ENCODE measurements around the gene TRPV6.

The TRPV6 gene

DNA sequence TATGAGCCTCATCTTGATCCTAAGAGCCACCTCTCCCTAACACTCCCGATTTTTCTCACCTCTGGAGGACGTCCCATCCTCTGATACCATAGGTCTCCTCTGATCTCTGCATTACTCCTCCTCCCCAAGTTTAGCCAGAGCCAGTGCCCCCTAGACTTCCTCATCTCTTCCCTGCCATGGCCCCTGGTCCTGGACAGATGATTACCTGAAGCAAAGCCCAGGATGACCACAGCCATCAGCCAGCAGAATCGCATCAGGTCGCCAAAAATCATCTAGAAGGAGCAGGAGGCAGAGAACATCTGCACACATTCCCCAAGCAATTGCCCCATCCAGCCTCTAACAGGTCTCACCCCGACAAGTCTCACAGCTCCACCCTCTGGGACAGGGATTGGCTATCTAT, 11.7 kb downstream of the TRPV6 start:
- H3K27ac ChIP-seq, result no peak overlapping the region
- TF ChIP-seq CTCF (IDR thresholded peaks at IDR 0.05) (no peak), ZFX (IDR thresholded peaks at IDR 0.05; ENCODE audit: borderline replicate concordance) (no peak)

GRCh38 chr7:142873281-142873784, 12.2 kb downstream of the TRPV6 start:
- TF ChIP-seq CTCF (IDR thresholded peaks at IDR 0.05) (peak; percentile 87), ZFX (IDR thresholded peaks at IDR 0.05; ENCODE audit: borderline replicate concordance) (no peak)

DNA sequence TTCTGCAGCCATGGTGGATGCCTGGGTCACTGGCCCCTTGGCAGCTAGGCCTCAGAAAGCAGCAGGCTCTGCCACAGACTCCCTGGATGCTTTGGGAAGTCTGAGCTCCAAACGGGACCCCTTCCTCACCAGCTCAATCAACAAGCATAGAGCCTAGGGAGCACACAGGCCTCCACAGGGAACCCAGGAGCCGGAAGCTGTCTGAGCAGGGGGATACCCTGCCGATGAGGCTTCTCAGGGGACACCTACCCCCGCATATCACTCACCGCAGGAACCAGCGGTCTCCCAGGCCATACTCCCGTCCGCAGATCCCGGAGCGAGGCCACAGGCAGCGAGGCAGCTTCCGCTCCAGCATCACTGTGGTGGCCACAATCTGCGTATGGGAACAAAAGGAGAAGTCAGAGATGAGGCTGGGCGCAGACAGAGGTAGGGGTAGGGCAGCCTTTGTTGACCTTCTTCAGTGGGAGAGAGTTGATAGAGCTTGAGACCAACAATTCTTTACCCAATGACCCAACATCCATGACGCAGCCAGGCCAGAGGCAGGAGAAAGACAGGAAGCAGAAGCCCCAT, 13.4 kb downstream of the TRPV6 start:
- TF ChIP-seq ZFX (IDR thresholded peaks at IDR 0.05; ENCODE audit: borderline replicate concordance), result no peak
- no peak for TF ChIP-seq CTCF (IDR thresholded peaks at IDR 0.05)

More at GRCh38 chr7:142873281-142873784, 12.2 kb downstream of the TRPV6 start:
- no peak overlapping the region for H3K27ac ChIP-seq

DNA sequence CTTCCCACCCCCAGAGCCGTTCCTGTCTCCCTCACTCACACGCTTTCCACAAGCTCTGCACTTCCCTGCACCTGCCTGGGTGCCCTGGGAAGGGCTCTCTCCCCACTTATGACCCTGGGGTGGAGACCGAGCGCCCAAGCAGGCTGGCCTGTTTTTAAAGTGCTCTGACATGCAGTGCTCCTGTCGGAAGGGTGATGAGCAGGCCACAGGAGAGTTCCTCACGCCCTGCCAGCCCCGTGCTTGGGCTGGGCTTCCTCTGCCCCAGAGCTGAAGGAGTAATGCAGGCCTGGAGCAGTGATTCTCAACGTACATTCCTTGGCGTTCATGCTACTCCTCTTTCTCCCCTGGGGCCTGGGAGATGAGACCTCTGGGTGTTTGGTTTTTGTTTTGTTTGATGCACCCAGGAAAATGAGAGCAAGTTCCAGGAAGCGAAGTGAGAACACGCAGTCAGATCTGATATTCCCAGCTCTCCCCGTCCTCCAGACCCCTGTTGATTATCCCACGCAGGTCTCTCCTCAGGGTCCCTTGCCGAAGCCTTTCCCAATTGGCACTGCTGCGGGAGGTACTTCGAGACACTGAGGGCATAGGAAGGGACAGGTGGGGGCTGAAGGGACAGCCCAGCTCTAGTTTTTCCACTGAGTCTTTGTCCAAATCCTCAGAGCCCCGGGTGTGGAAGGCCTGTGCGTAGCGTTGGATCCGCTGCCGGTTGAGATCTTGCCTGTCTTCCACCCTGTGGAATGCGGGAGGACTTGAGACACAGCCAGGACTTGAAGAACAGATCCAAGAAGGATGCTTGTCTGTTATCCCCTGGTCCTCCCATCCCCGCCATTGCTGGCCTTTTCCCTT, 14.1 kb downstream of the TRPV6 start:
- H3K27ac ChIP-seq, result no peak overlapping the region
- no peak for TF ChIP-seq ZFX (IDR thresholded peaks at IDR 0.05; ENCODE audit: borderline replicate concordance)
- no peak; the same call in 1 of the 2 replicates for TF ChIP-seq CTCF (IDR thresholded peaks at IDR 0.05)

More for the DNA sequence above, 13.4 kb downstream of the TRPV6 start:
- H3K27ac ChIP-seq, result no peak overlapping the region

DNA sequence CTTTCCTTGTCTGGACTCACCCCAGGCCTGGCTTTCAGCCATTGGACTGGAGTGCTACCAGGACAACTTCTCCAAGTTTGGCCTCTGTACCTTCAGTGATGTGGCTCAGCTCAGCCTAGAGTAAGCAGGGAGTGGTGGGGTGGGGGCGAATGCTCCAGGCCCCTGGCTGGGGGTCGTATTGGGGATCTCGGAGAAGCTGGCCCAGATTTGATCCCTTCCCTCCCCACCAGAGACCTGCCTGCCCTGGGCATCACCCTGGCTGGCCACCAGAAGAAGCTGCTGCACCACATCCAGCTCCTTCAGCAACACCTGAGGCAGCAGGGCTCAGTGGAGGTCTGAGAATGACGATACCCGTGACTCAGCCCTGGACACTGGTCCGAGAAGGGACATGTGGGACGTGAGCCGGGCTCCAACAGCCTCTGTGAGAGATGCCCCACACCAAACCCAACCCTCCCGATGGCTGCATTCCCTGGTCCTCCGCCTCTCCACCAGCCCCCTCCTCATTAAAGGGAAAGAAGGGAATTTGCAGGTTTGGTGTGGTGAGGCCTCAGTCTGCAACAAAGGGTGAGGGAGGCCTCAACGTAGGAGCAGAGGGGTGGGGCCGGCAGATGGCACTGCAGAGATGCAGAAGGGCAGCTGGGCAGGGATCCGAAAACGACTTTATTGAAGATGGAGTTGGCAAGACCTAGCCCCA, 14.8 kb downstream of the TRPV6 start:
- TF ChIP-seq CTCF (IDR thresholded peaks at IDR 0.05), result peak; percentile 22; the same call in 1 of the 2 replicates
- TF ChIP-seq ZFX (IDR thresholded peaks at IDR 0.05; ENCODE audit: borderline replicate concordance), result no peak
- H3K27ac ChIP-seq, result no peak overlapping the region

- H3K27ac ChIP-seq, result no peak overlapping the region
- TF ChIP-seq ZFX (IDR thresholded peaks at IDR 0.05; ENCODE audit: borderline replicate concordance) (no peak), CTCF (IDR thresholded peaks at IDR 0.05) (no peak)
Measured at GRCh38 chr7:142870147-142870559, 15.4 kb downstream of the TRPV6 start.
